ENCODE measurements around the gene CREB3. TPM values are rescaled to one million over a fixed set of nuclear protein-coding genes. Genes with fewer than 3 reads are reported as not detected.

CREB3 gene
- total RNA-seq, 1 experiment from 2014 or later = 26.5 TPM

- peaks cover 8% of the 10 kb centered on the region for H3K4me1 Mint-ChIP-seq (ENCODE audit: low read depth, unreplicated experiment)
- H3K9me3 Mint-ChIP-seq (ENCODE audit: low read depth, unreplicated experiment) = no peaks in the 10 kb centered on the region
- peak within 1 kb of the TSS; percentile 95 for H3K27ac Mint-ChIP-seq (ENCODE audit: unreplicated experiment)
- TF ChIP-seq CTCF (IDR thresholded peaks at IDR 0.05; ENCODE audit: unreplicated experiment) = no peak
- CTCF ChIA-PET = interaction anchor here (1.1 to 2.9 kb wide), 3 partner anchors 16 to 28 kb away, joined by 3 to 7 read pairs (median 6); partner anchors contain the start of genes ARHGEF39 and CA9
- intact Hi-C loops (cut with micrococcal nuclease; ENCODE audit: unreplicated experiment) = no loop called here
- peak; percentile 51 for DNase-seq
- peak within 1 kb of the TSS; percentile 87 for H3K4me3 Mint-ChIP-seq (ENCODE audit: low read depth, unreplicated experiment)
- TSS peak; percentile 60 for BruUV-seq (replicated peaks)
- no peaks in the 10 kb centered on the region for H3K27me3 Mint-ChIP-seq (ENCODE audit: unreplicated experiment)
- peaks cover 48% of the 10 kb centered on the region for H3K36me3 Mint-ChIP-seq (ENCODE audit: insufficient read depth, unreplicated experiment)
These were observed 42.7 kb upstream of the CREB3 start, which contains the start of gene TPM2 for GRCh38 chr9:35689542-35690293. TSS of gene TPM2 (minus strand) at chr9:35689925. CDS start at chr9:35689817, 108 bp downstream.

- BruUV-seq (replicated peaks) = no TSS peak
- intact Hi-C loops (cut with micrococcal nuclease; ENCODE audit: unreplicated experiment) = no loop called here
- H3K4me1 Mint-ChIP-seq (ENCODE audit: low read depth, unreplicated experiment) = peaks cover 8% of the 10 kb centered on the region
- no peaks in the 10 kb centered on the region for H3K27me3 Mint-ChIP-seq (ENCODE audit: unreplicated experiment)
- peak overlapping the region; percentile 81 for H3K27ac Mint-ChIP-seq (ENCODE audit: unreplicated experiment)
- H3K36me3 Mint-ChIP-seq (ENCODE audit: insufficient read depth, unreplicated experiment) = peaks cover 45% of the 10 kb centered on the region
- no peak for TF ChIP-seq CTCF (IDR thresholded peaks at IDR 0.05; ENCODE audit: unreplicated experiment)
- no peaks in the 10 kb centered on the region for H3K9me3 Mint-ChIP-seq (ENCODE audit: low read depth, unreplicated experiment)
- peak overlapping the region; percentile 87 for H3K4me3 Mint-ChIP-seq (ENCODE audit: low read depth, unreplicated experiment)
- CTCF ChIA-PET = interaction anchor here (0.6 to 1.1 kb wide), 2 partner anchors 23 to 25 kb away, joined by 3 read pairs; partner anchors contain the start of gene ARHGEF39
- no peak for DNase-seq
These were observed 42.2 kb upstream of the CREB3 start for GRCh38 chr9:35690294-35690613.

- CTCF ChIA-PET = interaction anchor here (0.6 to 1.1 kb wide), 2 partner anchors 23 to 26 kb away, joined by 3 read pairs; partner anchors contain the start of gene ARHGEF39
- Mint-ChIP-seq H3K4me1 (ENCODE audit: low read depth, unreplicated experiment) (peaks cover 8% of the 10 kb centered on the region), H3K4me3 (ENCODE audit: low read depth, unreplicated experiment) (peak overlapping the region; percentile 87), H3K36me3 (ENCODE audit: insufficient read depth, unreplicated experiment) (peaks cover 39% of the 10 kb centered on the region), H3K27me3 (ENCODE audit: unreplicated experiment) (no peaks in the 10 kb centered on the region), H3K27ac (ENCODE audit: unreplicated experiment) (peak overlapping the region; percentile 81), H3K9me3 (ENCODE audit: low read depth, unreplicated experiment) (no peaks in the 10 kb centered on the region)
- BruUV-seq (replicated peaks) = no TSS peak
- peak; percentile 39 for DNase-seq
- intact Hi-C loops (cut with micrococcal nuclease; ENCODE audit: unreplicated experiment) = no loop called here
- TF ChIP-seq CTCF (IDR thresholded peaks at IDR 0.05; ENCODE audit: unreplicated experiment) = no peak
These were observed 41.7 kb upstream of the CREB3 start for GRCh38 chr9:35690614-35691333.

- no TSS peak for BruUV-seq (replicated peaks)
- intact Hi-C loops (cut with micrococcal nuclease; ENCODE audit: unreplicated experiment) = no loop called here
- H3K4me1 Mint-ChIP-seq (ENCODE audit: low read depth, unreplicated experiment) = peaks cover 8% of the 10 kb centered on the region
- no peak for TF ChIP-seq CTCF (IDR thresholded peaks at IDR 0.05; ENCODE audit: unreplicated experiment)
- H3K4me3 Mint-ChIP-seq (ENCODE audit: low read depth, unreplicated experiment) = peak overlapping the region; percentile 87
- H3K27me3 Mint-ChIP-seq (ENCODE audit: unreplicated experiment) = no peaks in the 10 kb centered on the region
- CTCF ChIA-PET = no interaction called here
- no peak for DNase-seq
- no peaks in the 10 kb centered on the region for H3K9me3 Mint-ChIP-seq (ENCODE audit: low read depth, unreplicated experiment)
- H3K36me3 Mint-ChIP-seq (ENCODE audit: insufficient read depth, unreplicated experiment) = peaks cover 39% of the 10 kb centered on the region
- peak overlapping the region; percentile 9 for H3K27ac Mint-ChIP-seq (ENCODE audit: unreplicated experiment)
These were observed 41.2 kb upstream of the CREB3 start for GRCh38 chr9:35691334-35691650.

Measured in Calu3 (cell line).